ENCODE results near the gene DHX38. TPM values are rescaled to one million over a fixed set of nuclear protein-coding genes. Genes with fewer than 3 reads are reported as not detected.

The DHX38 gene
- total and polyA plus RNA-seq, 2 of the 13 experiments (the other 11 are each of a cell fraction or from before 2014, with no cell fraction given), result 54.4 to 85.9 TPM

- in situ Hi-C loops (cut with HindIII; ENCODE audit: extremely low pct_ligation_motif_present, low pct_unique_long_range_greater_than_20kb), result no loop called here
- whole genome bisulfite sequencing (ENCODE audit: low lambda C conversion rate), result 99% methylated on average over 2 of the region's 2 CpGs
- H3K27me3 ChIP-seq (ENCODE audit: control insufficient read depth in 1 of 2, insufficient read depth in 2 of 2, low read length in 2 of 2), result no peaks in the 10 kb centered on the region
- no peaks in the 10 kb centered on the region for H4K20me1 ChIP-seq (ENCODE audit: insufficient read depth, low read length)
- ChIA-PET POLR2A (no interaction called here), CTCF (ENCODE audit: low intra/inter-chr PET ratio, low total read pairs) (no interaction called here)
- no peak overlapping the region for H3K4me3 ChIP-seq (replicated peaks in 1 of 3; ENCODE audit: insufficient read depth in 1 of 3, low read depth in 2 of 3, low read length in 3 of 3)
- H3K9me3 ChIP-seq (ENCODE audit: low read length), result no peaks in the 10 kb centered on the region
- peaks cover 16% of the 10 kb centered on the region for H3K4me1 ChIP-seq (ENCODE audit: insufficient read depth, low read length)
- no peaks in the 10 kb centered on the region for H3K36me3 ChIP-seq (replicated peaks in 1 of 2; ENCODE audit: control insufficient read depth in 1 of 2, insufficient read depth in 2 of 2, low read length in 2 of 2)
- intact Hi-C loops (cut with micrococcal nuclease; ENCODE audit: unreplicated experiment), result no loop called here
- DNase-seq (ENCODE audit: low spot score) (no peak), FAIRE-seq (no peak), ATAC-seq (no peak)
- H3K4me2 ChIP-seq (ENCODE audit: low read depth, low read length), result no peak overlapping the region
- TF ChIP-seq HOXD1 (CRISPR knock-in tag; IDR thresholded peaks at IDR 0.05) (no peak), NR3C1 (CRISPR knock-in tag; IDR thresholded peaks at IDR 0.05) (no peak), GMEB2 (CRISPR knock-in tag; IDR thresholded peaks at IDR 0.05; ENCODE audit: low read depth) (no peak), MBD4 (IDR thresholded peaks at IDR 0.05; ENCODE audit: borderline replicate concordance, low read length) (no peak)
- no TSS peak for BruUV-seq (replicated peaks)
- no peak overlapping the region for H2AFZ ChIP-seq (ENCODE audit: low read length)
- no peaks in the 10 kb centered on the region for H3K79me2 ChIP-seq (ENCODE audit: insufficient read depth, low read length)
- H3K9ac ChIP-seq (ENCODE audit: insufficient read depth, low read depth, low read length), result no peak overlapping the region
- H3K27ac ChIP-seq (ENCODE audit: extremely low read length, insufficient read depth, low read length), result no peak overlapping the region
Observed at GRCh38 chr16:72139908-72140307, 46.3 kb downstream of the DHX38 start.

GRCh38 chr16:72142476-72142875 lies 48.8 kb downstream of the DHX38 start:
- DNase-seq (ENCODE audit: low spot score) (no peak), FAIRE-seq (no peak), ATAC-seq (no peak)
- H4K20me1 ChIP-seq (ENCODE audit: insufficient read depth, low read length), result no peaks in the 10 kb centered on the region
- no TSS peak for BruUV-seq (replicated peaks)
- CTCF ChIA-PET (ENCODE audit: low intra/inter-chr PET ratio, low total read pairs), result no interaction called here
- no peaks in the 10 kb centered on the region for H3K36me3 ChIP-seq (replicated peaks in 1 of 2; ENCODE audit: control insufficient read depth in 1 of 2, insufficient read depth in 2 of 2, low read length in 2 of 2)
- in situ Hi-C loops (cut with HindIII; ENCODE audit: extremely low pct_ligation_motif_present, low pct_unique_long_range_greater_than_20kb) (no loop called here), intact Hi-C loops (cut with micrococcal nuclease; ENCODE audit: unreplicated experiment) (no loop called here)
- H2AFZ ChIP-seq (ENCODE audit: low read length), result no peak overlapping the region
- POLR2A ChIA-PET, result no interaction called here
- WGBS (ENCODE audit: low lambda C conversion rate), result 92% methylated on average over 1 of the region's 1 CpG
- H3K4me1 ChIP-seq (ENCODE audit: insufficient read depth, low read length), result peaks cover 13% of the 10 kb centered on the region
- H3K4me2 ChIP-seq (ENCODE audit: low read depth, low read length), result no peak overlapping the region
- H3K9ac ChIP-seq (ENCODE audit: insufficient read depth, low read depth, low read length), result no peak overlapping the region
- no peaks in the 10 kb centered on the region for H3K9me3 ChIP-seq (ENCODE audit: low read length)
- H3K27me3 ChIP-seq (ENCODE audit: control insufficient read depth in 1 of 2, insufficient read depth in 2 of 2, low read length in 2 of 2), result no peaks in the 10 kb centered on the region
- no peaks in the 10 kb centered on the region for H3K79me2 ChIP-seq (ENCODE audit: insufficient read depth, low read length)
- H3K4me3 ChIP-seq (replicated peaks in 1 of 3; ENCODE audit: insufficient read depth in 1 of 3, low read depth in 2 of 3, low read length in 3 of 3), result no peak overlapping the region
- H3K27ac ChIP-seq (ENCODE audit: extremely low read length, insufficient read depth, low read length), result no peak overlapping the region
- no peak for TF ChIP-seq ZBTB33 (CRISPR knock-in tag; IDR thresholded peaks at IDR 0.05)
- no peak for TF ChIP-seq MNT (IDR thresholded peaks at IDR 0.05)
- no peak for TF ChIP-seq NRL (CRISPR knock-in tag; IDR thresholded peaks at IDR 0.05; ENCODE audit: borderline replicate concordance)
- TF ChIP-seq ZNF550 (CRISPR knock-in tag; IDR thresholded peaks at IDR 0.05; ENCODE audit: borderline replicate concordance), result no peak
- no peak for TF ChIP-seq ZNF282 (IDR thresholded peaks at IDR 0.05; ENCODE audit: partially characterized antibody)
- TF ChIP-seq MED8 (CRISPR knock-in tag; IDR thresholded peaks at IDR 0.05; ENCODE audit: insufficient replicate concordance), result no peak
- TF ChIP-seq TCF7L2 (IDR thresholded peaks at IDR 0.05; ENCODE audit: low read depth, low read length), result no peak
- TF ChIP-seq PHF21A (CRISPR knock-in tag; IDR thresholded peaks at IDR 0.05), result no peak
- no peak for TF ChIP-seq ZNF572 (CRISPR knock-in tag; IDR thresholded peaks at IDR 0.05)
- no peak for TF ChIP-seq ZNF460 (CRISPR knock-in tag; IDR thresholded peaks at IDR 0.05; ENCODE audit: borderline replicate concordance)
